Tibial nerve (tissue), 3 donors: ENCODE results near the gene HAND2.

Experiments
- CTCF ChIP-seq, 5 experiments: fragments of 200-600 bp in 3 of 5; fragments of 450-650 bp in 2 of 5; sonication (generic) in 3 of 5; IDR thresholded peaks; one replicate each; pipeline ENCODE4 v1.5.1; 2016 to 2019; ENCODE audit warnings: antibody characterized with exemption in 5 of 5, mild to moderate bottlenecking in 3 of 5, moderate library complexity in 2 of 5
- POLR2A ChIP-seq, 2 donors: fragments of 450-650 bp; IDR thresholded peaks; one replicate each; pipeline ENCODE4 v1.6.1; 2017; ENCODE audit warnings: antibody characterized with exemption in 2 of 2, mild to moderate bottlenecking in 2 of 2, moderate library complexity in 2 of 2

- TF ChIP-seq CTCF (IDR thresholded peaks at IDR 0.05) (no peak), POLR2A (IDR thresholded peaks at IDR 0.05) (no peak)
Measured at GRCh38 chr4:173525118-173526011, 4.7 kb downstream of the HAND2 start.
